GM21423 (cell line): Measurements from ENCODE around the gene HOXA9.

ENCODE experiments used
- ATAC-seq: cut with Tn5 transposase; IDR thresholded peaks from one replicate; pipeline ENCODE4 v1.9.1; 2021; ENCODE audit warnings: mild to moderate bottlenecking, moderate library complexity; ENCODE audit not compliant: unreplicated experiment

HOXA9 gene

DNA sequence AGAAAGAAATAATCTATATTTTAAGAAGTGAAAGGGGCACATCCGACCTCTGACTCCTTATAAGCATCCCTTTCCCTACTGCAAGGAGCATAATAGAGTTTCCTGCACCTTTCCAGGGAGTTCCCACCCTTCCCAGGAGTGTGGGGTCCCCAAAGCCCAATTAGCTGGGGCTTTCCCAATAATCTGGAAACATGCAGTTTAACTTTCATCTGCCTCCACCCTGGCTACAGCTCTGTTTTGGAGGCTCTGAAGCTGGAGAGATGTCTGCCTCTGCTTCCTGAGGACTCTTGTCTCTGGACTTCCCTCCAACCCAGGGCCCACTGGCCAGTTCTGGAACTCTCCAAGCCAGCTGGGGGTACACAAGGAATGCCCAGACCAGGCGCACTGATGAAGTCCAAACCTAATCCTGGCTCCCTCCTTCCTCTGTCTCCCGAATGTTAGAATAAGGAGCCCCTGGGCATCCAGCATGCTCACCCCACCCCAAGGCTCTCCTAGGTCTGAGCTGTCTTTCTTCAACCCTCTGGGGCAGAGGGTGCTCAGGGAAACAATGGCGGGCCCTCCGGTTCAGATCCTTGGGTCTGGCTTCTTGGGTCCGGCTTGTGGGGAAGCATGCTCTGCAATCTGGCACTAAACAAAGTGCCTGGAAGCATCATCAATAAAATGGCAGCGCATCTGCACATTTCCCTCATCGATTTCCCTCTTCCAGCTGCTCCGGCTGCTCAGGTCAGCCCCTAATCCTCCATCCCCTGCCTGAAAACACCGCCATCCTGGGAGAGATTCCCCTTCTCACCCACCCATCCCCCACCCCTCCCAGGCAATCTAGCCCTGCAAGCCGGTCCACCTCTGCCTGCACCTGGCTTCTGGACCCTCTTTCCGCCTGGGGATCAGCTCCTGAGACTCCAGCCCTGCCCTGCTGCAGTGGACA is 48.1 kb downstream of the HOXA9 start:
- no peak for ATAC-seq

DNA sequence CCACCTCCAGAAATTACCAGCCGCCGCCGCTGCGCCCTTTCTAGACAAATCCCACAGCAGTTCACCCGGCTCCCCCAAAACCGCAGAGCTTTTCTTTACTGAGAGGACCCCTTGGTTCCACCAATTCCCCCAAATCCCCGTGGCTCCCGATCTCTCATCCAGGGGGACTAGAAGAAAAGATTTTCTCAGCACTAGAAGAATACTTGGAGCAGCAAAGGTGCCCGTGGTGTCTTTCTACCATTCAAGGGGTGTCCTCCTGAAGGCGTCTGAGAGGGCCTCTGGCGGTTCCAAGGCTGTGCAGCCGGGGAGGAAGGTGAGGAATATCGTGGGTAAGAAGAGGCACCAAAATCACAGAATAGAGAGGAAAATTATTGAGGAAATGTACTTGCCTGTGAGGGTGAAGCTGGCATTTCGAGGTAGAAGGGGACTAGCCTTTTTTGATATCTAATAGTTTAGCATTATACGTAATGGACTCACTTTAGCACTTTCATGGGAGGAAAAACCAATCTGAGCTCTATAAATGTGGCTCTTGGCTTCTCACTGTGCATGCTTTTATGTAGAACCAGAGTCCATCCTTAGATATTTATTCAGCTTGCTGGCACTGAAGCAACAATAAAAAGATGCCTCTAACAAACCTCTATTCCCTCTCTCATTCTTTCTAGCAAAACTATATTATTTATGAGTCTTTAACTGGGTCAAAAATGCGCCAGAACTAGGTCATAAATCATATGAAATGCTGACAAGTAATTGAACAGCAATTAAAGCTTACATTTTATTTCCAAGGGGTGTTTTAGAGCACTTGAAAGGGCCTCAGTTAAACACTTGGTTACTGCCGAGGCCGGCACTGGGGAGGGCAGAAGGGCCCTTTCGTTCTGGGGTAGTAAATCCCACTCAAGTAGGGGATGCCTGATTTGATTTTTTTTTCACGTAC is 49.0 kb downstream of the HOXA9 start:
- ATAC-seq = no peak

DNA sequence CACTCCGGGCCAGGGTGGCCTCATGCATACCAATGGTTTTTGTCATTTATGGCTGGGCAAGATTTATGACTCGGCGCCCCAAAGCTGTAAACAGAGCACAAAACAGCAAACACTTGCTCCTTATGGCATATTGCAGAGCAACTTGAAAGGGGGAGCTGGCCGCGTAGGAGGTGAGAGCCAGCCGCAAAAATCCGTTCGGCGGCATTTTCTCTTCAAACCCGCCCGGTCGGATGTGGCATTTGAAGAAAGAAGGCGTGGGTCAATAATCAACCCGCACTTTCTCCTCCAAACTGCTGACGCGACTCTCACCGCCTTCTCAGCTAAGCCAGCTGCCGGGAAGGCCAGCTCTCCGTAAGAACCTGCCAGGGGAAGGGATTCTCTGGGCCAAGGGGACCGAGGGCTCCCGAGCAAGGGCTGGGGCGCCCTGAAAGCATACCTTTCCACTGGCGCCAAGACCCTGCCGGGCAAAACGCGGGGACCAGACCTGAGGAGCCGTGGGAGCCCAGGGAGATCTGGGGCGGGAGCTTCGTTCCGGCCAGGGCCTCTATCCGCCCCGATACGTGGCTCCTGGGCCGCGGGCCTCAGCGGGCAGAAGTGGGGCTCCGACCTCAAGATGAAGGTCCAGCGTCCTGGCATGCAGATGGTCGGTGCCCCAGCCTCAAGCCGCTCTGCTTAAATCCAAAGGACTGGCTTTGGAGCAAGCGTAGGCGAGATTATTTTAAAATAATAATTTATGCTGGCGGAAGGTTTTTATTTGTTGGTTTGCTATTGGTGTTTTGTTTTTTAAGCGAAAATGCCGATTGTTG is 49.9 kb downstream of the HOXA9 start:
- no peak for ATAC-seq

DNA sequence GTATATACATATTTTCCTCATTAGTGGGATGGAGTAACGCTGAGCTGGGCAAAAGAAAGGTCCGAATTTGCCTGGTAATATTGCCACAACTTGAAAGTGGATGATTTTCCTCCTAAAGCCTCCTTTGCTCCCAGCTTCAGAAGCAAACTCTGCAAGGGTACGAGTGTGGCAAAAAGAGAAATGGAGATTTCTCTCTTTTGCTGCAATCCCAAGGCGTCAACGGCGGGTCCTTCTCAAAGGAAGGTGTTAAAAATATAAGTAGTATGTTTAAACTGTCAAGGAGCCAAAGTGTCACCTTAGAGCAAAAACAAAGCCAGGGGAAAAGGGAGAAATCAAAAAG is 50.5 kb downstream of the HOXA9 start:
- no peak for ATAC-seq

DNA sequence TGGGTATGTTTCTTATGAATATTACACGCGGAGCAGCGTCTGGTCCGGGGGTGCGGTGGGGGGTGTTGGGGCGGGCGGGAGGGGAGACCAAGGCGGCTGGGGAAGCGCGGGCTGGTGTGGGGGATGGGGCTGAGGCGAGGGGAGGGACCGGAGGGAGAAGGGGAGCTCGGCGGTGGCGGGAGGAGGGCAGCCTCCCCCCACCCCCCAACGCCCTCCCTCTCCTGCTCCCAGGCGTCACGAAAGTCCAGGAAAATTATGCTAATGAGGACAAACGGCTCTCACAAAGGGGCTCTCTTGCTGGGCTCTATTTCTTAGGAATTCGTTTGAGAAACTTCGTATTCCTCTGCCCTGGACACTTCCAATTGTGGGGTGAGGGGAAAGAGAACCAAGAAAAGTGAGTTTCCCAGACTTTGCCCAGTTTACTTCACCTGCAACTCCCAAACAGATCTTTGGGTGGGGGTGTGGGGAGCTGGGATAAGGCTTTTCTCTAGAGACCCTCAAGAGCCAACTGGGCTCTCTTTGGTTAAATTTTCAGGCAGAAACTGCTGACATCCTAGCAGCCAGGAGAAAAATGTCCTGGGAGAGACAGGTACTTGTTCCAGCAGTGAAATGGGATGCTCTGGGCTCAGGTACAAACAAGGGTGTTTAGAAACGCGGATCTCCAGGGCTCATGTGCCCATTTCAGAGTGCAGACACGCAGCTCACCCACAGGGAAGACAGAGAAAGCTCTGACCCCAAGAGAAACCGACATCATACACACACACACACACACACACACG is 51.2 kb downstream of the HOXA9 start:
- no peak for ATAC-seq

DNA sequence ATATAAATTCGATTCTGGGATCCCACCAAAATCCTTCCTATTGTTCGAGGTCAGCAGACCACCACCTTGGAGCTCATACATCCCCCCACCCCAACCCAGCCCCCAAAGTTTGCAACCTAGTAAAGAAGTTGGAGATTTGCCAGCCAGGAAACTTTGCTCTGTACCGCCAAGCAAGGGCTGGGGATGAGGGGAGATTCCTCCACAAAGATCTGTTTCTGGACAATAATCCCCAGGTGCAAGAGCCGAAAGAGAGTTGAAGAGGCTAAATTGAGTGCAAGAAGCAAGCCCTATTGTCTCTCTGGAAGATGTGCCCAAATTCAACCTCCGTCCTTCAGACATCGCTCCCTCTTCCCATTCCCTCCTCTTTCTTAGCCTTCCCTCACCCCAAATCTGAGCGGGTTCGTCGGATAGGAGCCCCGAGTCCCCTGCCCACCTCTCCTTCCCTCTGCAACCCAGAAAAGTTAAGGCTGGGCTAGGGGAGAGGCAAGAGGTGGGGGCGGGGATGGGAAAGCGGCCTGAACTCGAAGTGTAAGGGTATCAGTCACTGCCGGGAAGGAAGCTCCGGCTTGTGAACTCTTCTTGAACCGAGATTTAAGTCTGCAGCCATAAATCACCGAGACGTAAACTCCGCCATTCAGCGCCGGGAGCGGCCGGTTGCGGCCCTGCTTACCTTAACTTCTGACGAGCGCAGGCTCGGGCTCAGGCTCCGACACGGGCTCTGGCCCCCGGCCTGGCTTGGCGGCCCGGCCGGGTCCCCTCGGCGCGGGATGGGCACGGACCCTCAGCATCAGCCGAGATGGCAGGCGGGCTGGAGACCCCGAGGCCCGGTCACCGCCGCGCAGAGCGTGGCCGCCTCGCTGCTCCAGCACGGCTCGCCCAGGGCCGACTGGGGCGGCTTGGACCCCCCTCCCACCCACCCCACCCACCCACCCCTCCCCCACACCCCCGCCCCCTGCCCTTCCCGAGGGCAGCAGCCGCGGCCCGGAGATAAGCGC is 52.1 kb downstream of the HOXA9 start:
- ATAC-seq = no peak
